GM12801 (cell line): ENCODE data around the gene SLC35B2.

ENCODE experiments used
- CTCF ChIP-seq: IDR thresholded peaks from one replicate; pipeline ENCODE4 v1.5.1; 2011; ENCODE audit warnings: control low read depth; ENCODE audit not compliant: insufficient read length; ENCODE audit errors: extremely low read depth

Gene SLC35B2

GRCh38 chr6:44264154-44265006, 7.1 kb upstream of the SLC35B2 start:
- TF ChIP-seq CTCF = no peak

GRCh38 chr6:44263354-44264100, 6.2 kb upstream of the SLC35B2 start:
- no peak for TF ChIP-seq CTCF

GRCh38 chr6:44262467-44263353, 5.4 kb upstream of the SLC35B2 start:
- no peak for TF ChIP-seq CTCF

- no peak for TF ChIP-seq CTCF
Observed at GRCh38 chr6:44261581-44261980, 4.3 kb upstream of the SLC35B2 start.

GRCh38 chr6:44260451-44261297, 3.3 kb upstream of the SLC35B2 start:
- no peak for TF ChIP-seq CTCF

GRCh38 chr6:44260011-44260410, 2.7 kb upstream of the SLC35B2 start:
- no peak for TF ChIP-seq CTCF
